Body of pancreas (tissue), 4 donors: ENCODE measurements around the gene RASGRP4.

Experiments
- POLR2A ChIP-seq, 3 donors: fragments of 450-650 bp; IDR thresholded peaks; one replicate each; pipeline ENCODE4 v1.6.1; 2016; ENCODE audit warnings: antibody characterized with exemption in 3 of 3, mild to moderate bottlenecking in 2 of 3
- TF ChIP-seq, protein P1 (sequence below), 7 experiments: fragments of 450-650 bp in 4 of 7; fragments of 200-600 bp in 3 of 7; sonication (generic) in 3 of 7; IDR thresholded peaks; one replicate each; pipeline ENCODE4 v1.5.1; 2016 to 2019; ENCODE audit warnings: antibody characterized with exemption in 7 of 7

DNA sequence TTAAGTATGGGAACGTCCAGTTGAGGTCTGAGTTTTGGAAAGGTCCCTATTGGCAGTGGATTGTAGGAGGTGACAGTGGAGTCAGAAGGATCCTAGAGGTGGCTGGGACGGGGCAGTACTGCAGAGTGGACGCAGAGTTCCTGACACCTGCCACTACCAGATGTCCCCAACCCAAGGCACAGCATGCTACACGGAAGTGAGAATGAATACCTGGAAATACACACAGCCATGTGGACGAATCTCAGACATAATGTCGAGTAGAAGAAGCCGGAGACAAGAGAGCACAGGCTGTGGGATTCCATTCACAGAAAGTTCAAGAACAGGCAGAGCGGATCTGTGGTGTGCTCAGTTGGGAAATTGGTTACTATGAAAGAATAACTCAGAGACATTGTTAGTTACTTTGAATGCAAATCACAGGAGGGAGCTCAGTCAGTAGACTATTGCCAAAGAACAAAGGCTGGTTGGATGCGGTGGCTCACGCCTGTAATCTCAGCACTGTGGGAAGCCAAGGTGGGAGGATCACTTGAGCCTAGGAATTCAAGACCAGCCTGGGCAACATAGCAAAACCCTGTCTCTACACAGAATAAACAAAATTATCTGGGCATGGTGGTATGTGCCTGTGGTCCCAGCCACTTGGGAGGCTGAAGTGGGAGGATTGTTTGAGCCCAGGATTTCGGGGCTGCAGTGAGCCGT, 44.9 kb upstream of the RASGRP4 start:
- TF ChIP-seq, protein P1, sequence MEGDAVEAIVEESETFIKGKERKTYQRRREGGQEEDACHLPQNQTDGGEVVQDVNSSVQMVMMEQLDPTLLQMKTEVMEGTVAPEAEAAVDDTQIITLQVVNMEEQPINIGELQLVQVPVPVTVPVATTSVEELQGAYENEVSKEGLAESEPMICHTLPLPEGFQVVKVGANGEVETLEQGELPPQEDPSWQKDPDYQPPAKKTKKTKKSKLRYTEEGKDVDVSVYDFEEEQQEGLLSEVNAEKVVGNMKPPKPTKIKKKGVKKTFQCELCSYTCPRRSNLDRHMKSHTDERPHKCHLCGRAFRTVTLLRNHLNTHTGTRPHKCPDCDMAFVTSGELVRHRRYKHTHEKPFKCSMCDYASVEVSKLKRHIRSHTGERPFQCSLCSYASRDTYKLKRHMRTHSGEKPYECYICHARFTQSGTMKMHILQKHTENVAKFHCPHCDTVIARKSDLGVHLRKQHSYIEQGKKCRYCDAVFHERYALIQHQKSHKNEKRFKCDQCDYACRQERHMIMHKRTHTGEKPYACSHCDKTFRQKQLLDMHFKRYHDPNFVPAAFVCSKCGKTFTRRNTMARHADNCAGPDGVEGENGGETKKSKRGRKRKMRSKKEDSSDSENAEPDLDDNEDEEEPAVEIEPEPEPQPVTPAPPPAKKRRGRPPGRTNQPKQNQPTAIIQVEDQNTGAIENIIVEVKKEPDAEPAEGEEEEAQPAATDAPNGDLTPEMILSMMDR (IDR thresholded peaks at IDR 0.05) = no peak
- no peak for TF ChIP-seq POLR2A (IDR thresholded peaks at IDR 0.05)
